IPS-18c (cell line): ENCODE data around the gene GAMT.

ENCODE experiments used
- H3K4me3 ChIP-seq: 2 replicates; pipeline ENCODE4 v1.7.0; 2013; ENCODE audit warnings: low read depth, mild to moderate bottlenecking, low read length, moderate library complexity; ENCODE audit not compliant: insufficient read depth
- H3K9me3 ChIP-seq: one replicate; pipeline ENCODE4 v1.6.1; 2013; ENCODE audit warnings: mild to moderate bottlenecking, low read length, moderate library complexity; ENCODE audit not compliant: control insufficient read depth, insufficient read depth

GAMT gene

DNA sequence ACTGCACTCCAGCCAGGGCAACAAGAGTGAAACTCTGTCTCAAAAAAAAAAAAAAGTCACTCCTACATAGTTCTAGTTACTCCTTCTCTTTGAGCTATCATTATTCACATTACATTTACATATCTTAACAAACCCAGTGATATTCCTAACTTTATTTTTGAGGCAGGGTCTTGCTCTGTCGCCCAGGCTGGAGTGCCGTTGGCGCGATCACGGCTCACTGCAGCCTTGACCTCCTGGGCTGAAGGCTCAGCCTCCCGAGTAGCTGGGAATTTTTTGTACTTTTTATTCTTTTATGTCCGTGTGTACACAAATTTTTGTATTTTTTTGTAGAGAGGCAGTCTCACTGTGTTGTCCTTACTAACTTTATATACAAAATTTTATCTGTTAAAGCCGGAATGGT is 36.3 kb upstream of the GAMT start:
- Histone ChIP-seq H3K4me3 (no peak overlapping the region), H3K9me3 (no peaks in the 10 kb centered on the region)

DNA sequence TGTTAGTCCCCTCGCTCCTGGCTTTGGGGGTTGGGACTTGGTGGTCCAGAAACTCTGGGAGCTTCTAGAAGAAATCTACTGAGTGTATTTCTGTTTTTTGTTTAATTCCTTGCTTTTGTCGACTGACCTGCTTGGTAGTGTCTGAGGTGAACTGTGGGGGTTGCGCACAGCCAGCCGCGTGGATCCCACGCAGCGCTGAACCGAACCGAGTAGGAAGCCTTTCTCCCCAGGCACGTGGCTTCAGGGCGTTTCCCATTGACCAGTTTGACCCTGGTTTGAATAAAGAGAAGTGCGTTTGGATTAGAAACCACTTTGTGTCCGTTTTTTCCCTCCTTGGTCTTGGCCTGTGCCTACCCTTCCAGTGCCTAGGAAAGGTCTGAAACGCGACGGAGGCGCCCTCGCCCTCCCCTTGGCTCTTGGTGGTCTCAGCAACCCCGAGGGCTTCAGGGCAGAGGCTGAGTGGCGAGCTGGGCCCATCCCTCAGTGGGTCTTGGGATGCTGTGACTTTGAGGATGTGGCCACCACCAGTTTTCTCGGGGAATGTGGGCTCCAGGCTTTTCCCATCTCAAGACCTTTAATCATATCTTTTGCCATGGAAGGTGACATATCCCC is 34.1 kb upstream of the GAMT start:
- no peaks in the 10 kb centered on the region for H3K9me3 ChIP-seq
- no peak overlapping the region for H3K4me3 ChIP-seq

DNA sequence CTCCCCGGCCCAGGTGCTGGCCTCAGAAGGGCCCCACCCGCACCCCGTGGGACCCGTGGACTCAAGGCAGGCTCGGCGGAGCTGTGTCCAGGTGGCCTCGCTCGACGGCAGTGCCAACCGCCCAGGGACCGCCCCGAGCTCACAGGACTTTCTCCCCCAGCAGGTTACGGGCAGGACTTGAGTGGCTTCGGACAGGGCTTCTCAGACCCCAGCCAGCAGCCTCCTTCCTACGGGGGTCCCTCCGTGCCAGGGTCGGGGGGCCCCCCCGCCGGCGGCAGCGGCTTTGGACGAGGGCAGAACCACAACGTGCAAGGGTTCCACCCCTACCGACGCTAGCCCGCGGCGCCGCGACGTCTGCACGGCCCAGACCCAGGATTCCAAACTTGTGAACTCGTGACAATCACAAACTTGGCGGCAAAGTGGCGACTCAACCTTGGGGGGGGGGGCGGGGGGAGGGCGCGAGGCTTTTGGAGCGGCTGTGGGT is 33.3 kb upstream of the GAMT start:
- no peak overlapping the region for H3K4me3 ChIP-seq
- H3K9me3 ChIP-seq, result no peaks in the 10 kb centered on the region

DNA sequence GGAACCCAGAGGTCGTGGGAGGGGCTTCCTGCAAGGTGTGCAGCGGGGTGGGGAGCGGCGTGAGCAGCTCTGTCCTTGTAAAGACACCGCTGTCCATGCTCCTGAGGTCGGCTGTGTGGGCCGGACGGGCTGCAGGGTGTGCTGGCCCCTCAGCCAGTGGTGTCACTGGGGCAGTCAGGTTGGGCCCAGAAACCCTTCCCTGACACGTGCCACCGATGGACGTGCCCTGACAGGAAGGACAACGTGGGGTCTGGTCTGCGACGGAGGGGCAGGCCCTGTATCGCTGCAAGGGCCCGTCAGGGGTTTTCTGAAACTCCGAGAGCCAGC is 32.7 kb upstream of the GAMT start:
- Histone ChIP-seq H3K4me3 (no peak overlapping the region), H3K9me3 (no peaks in the 10 kb centered on the region)

DNA sequence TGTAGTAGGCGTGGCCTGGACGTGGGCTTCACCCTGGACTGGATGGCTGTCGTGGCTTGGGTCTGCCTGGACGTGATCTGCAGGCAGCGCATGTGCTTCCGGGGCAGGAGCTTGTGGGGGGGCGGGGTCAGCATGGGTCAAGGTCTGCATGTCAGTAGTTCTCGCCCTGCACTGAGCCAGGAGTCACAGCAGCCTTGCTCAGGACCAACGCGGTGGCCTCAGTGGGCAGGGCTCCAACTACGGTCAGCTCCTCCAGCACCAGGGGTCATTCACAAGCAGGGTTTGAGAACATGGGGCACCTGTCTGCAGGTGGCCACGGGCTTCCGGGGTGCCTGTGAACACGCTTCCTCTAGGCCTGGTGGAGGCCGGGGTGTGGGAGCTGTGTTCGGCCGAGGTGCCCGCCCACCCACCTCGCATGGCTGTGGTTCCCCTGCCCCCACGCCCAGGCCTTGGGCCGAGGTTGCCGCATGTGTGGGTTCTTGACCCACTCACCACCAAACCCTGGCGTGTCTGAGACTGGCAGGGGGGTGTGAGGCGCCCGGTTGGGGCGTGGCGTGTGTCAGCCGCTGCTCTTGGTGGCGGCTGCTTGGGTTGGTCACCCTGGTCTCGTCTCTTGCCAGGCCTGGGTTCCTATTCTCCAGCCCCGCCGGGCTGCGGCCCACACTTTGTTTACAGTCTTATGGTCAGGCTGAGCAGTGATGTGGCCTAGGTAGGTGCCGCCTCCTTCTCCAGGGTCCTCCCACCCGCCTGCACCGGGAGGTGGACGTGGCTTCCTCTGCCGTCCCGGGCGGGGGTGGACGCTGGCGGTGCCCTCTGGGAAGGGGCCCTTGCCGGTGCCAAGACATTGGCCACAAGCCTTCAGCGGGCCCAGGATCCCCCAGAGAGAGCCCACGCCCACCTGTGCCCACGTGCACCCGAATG is 32.0 kb upstream of the GAMT start:
- Histone ChIP-seq H3K9me3 (no peaks in the 10 kb centered on the region), H3K4me3 (no peak overlapping the region)

DNA sequence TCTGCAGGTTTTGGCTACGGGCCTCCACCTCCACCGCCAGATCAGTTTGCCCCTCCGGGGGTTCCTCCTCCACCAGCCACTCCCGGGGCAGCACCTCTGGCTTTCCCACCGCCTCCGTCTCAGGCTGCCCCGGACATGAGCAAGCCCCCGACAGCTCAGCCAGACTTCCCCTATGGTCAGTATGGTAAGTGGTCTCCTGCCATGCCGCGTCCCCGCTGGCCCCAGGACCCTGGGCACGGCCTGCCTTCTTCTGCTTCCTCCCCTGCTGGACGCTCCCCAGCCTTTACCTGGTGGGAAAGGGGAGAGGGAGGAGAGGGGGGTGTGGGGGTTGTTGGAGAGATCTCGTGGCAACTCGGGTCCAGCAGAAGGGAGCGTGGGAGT is 31.2 kb upstream of the GAMT start:
- no peaks in the 10 kb centered on the region for H3K9me3 ChIP-seq
- H3K4me3 ChIP-seq, result no peak overlapping the region

DNA sequence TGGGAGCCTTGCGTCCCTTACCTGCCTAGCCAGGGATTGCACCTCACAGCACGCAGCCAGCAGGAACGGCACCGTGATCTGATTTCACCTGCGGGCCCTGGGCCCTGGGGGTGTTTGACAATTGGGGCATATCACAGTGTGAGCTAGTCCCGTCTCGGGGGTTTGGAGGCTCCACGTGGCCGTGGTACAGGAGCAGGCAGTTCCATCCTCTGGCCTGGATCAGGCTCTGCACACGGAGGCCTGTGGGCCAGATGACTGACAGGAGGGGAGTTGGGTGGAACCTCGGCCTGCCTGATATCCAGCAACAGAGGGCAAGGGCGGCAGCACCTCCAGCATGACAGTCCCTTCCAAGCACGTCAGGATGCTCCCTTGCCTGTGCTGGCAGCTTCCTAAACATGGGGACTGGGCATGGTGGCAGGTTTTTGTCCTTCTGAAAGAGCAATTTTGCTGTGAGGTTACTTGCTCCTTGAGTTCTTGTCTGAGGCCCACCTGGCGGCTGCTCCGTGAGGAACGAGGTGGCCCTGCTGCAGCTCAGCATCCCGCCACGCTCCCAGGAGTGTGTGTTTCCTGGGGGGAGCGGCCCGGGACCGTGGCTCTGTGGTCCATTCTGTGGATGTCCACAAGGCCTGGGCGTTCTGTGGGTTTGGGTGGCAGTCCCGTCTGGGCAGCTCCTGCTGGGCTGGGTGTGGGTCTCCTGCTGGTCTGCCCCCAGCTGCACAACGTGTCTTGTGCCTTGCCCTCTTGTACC is 30.6 kb upstream of the GAMT start:
- Histone ChIP-seq H3K4me3 (no peak overlapping the region), H3K9me3 (no peaks in the 10 kb centered on the region)

DNA sequence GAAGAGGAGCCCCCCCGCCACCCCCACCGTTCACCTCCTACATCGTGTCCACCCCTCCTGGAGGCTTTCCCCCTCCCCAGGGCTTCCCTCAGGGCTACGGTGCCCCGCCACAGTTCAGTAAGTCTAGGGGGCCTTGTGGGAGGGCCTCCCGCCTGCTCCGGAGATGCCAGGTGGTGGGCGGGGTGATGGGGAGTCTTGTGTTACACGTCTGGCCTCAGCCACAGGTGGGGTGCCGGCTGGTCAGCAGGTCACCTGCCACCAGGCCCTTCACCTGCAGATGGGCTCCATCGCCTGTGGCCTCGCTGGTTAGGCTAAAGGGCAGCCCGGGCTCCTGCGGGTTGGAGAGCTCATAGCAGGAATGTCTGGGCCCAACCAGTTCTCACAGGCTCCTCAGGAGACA is 28.9 kb upstream of the GAMT start:
- no peaks in the 10 kb centered on the region for H3K9me3 ChIP-seq
- no peak overlapping the region for H3K4me3 ChIP-seq

DNA sequence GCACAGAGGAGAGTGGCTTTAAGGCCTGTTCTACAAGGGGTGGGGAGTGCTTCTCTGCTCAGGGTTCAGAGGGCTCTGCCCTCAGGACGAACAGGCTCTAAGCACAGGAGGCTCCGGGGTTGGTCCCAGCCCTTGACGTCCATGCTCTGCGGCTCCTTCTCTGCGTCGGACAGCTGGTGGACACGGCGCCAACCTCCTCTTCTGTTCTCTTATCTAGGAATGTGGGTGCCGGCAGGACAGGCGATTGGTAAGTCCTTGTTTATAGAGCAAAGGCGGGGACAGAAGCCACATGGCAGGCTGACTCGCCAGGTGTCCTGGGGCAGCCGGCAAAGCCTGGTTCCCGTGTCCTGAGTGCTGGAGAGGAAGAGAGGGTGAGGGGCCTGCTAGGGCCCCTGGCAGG is 28.4 kb upstream of the GAMT start:
- no peaks in the 10 kb centered on the region for H3K9me3 ChIP-seq

DNA sequence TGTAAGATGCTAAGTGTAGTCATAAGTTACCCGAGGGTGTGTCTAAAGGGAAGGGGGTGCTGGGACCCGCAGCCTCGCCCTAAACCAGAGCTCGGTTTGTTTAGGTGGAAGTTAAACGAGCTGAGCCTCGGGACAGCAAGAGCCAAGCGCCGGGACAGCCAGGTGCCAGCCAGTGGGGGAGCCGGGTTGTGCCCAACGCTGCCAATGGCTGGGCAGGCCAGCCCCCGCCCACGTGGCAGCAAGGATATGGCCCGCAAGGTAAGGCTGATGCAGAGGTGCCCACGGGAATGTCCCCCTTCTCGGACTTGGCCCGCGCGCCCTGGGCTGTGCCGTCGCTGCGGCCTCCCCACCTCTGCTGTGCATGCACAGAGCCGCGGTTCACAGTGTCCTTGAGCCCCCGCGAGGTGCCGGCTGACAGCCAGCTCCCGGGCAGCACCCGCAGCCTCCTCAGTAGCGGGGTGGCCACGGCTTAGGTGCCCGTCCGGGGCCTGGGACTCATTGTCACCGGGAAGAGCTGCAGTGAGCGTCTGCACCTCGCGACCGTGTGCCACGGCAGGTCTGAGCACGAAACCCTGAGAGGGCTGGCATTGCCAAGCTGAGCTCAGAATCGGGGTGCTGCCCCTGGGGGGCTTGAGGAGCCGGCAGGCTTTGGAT is 27.5 kb upstream of the GAMT start:
- H3K4me3 ChIP-seq, result no peak overlapping the region
- no peaks in the 10 kb centered on the region for H3K9me3 ChIP-seq

More for the DNA sequence above, 28.4 kb upstream of the GAMT start:
- no peak overlapping the region for H3K4me3 ChIP-seq

DNA sequence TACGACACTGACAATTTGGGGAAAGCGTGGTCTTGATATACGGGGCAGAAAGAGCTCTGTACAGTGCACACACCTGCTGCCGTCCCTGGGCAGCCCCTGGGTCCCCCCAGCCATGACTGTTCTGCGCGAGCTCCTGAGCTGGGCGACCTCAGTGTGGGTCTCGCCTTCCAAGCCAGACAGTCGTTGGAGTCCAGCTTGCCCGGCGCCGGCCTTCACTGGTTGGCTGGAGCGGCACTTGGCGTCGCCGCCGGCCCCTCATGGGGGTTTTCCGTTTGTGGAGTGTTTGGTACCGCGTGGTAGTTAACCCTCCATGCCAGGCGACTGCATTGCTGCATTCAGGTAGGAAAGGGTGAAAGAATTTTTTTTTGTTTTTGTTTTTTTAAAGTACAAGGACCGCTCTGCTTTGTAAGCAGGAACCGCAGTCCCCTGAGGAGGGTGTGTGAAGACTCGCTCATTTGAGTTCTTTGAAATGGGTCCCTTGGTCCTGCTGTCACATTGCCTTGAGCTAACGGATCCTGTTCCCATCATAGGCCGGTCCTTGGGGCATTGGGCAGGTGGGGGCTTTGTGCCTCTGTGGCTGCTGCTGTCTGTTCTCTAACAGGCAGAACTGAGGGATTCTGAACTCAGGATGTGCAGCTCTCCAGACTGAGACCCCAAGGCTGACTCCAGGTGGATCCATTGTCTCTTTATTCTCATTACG is 26.0 kb upstream of the GAMT start:
- Histone ChIP-seq H3K9me3 (no peaks in the 10 kb centered on the region), H3K4me3 (no peak overlapping the region)

DNA sequence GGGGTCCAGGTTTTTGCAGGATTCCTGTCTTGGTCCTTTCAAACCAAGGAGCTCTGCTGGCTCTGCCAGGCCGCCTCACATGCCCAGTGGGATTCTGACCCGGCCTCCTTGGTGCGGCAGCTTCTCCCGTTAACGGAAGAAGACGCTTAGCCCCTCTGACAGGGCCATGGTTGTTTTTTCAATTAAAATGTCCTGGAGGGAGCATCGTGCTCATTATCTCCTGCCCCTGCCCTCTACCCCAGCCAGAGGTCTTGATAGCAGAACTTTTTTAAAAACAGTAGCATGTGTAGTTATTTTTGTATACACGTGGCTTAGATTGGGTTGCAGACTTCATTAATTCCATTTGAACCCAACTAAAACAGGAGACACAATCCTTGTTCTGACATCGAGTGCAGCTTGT is 25.4 kb upstream of the GAMT start:
- Histone ChIP-seq H3K4me3 (no peak overlapping the region), H3K9me3 (no peaks in the 10 kb centered on the region)

DNA sequence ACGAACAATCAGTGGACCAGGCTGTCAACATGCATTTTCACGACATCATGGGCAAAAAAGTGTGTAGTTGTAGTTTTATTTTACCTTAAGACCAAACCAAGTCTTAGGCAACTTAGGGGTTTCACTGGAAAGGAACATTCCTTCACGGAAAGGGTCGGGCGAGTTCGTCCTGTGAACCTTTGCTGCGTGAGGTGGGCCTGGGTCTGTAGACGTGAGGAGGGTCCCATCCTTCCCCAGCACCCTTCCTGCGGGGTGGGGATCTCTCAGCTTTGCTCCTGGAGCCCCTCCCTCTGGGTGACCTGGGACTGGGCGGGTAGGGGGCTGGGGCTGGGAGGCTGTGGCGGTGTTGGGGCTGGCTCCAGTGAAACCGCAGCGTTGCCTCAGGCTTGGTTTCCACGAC is 24.6 kb upstream of the GAMT start:
- H3K9me3 ChIP-seq, result no peaks in the 10 kb centered on the region
- no peak overlapping the region for H3K4me3 ChIP-seq

DNA sequence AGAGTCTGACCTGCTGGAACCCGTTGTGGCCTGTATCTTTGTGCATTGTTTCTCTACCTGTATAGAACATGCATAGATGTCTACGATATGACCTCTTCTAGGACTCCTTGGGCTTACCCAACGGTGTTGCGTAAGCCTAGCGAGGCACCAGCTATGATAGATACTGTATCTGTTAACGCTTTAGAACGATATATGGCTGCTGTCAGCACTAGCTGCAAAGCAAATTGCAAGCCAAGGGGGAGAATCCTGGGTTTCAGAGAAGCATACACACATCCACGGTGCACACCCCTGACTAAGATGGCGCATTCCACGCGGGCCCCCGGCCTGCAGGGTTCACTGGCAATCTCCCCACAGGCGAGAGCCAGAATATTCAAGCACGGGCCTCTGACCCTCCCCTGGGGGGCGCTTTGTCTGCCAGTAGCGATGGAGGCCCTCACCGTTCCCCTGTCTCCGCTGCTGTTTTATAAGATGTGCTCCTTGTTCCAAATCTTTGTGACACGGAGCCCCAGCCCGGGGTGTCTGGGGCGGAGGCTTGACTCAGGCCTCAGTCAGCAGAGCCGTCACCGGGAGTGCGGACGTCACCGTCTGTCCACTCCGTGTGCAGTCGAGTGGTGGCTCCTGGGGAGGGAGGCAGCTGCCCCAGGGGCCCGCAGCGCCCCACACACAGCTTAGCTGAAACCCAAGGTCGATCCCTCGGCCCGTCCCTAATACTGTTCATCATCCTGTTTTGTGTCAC is 23.9 kb upstream of the GAMT start:
- Histone ChIP-seq H3K4me3 (no peak overlapping the region), H3K9me3 (no peaks in the 10 kb centered on the region)

DNA sequence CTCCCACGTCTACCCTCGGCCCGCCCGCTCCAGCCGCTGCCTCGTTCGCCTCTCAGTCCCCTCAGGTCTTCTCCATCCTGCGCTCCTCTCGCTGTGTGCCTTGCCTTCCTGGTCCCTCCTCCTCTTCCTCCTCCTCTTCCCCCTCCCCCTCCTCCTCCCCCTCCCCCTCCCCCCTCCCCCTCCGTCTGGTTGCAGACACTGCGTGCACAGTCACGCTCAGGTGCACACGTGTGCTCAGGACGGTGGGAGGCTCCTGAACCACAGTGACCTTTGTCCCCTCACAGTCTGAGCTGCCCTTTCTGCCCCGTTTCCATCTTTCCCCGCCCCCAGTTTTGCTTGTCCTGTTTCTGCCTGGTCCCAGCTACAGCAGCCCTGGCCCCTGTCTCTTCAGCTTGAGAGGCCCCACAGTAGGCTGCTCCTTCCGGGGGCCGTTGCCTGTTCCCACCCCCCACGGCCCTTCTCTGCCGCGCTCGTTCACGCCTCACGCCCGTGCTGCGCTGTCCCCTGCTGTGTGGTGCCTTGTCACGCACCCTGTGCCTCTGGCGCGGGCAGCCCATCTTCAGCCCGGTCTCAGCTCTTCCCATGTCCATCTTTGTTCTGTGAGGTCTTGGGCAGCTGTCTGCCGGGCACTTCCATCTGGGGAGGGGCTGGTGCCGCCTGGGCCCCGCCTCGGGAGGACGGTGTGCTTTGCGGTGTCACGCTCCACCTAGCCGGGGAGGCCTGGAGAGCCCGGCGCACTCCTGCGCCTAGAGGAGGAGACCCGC is 23.0 kb upstream of the GAMT start:
- Histone ChIP-seq H3K4me3 (no peak overlapping the region; the same call in 1 of the 2 replicates), H3K9me3 (no peaks in the 10 kb centered on the region)
